D721Med (cell line): Measurements from ENCODE around the gene DNASE1.

Experiments used
- DNase-seq: peaks from one replicate; pipeline ENCODE4 v3.0.0; 2011; ENCODE audit warnings: low spot score; ENCODE audit not compliant: insufficient read length
- FAIRE-seq: peaks from 2 replicates; lab custom pipeline; 2011; peaks lifted over from hg19 to GRCh38; lab: Jason Lieb, UNC
- CTCF ChIP-seq: IDR thresholded peaks from 2 replicates; pipeline ENCODE4 v1.5.1; 2012; ENCODE audit warnings: mild to moderate bottlenecking, control low read depth; ENCODE audit not compliant: insufficient read depth; ENCODE audit errors: missing control alignments

Gene DNASE1

DNA sequence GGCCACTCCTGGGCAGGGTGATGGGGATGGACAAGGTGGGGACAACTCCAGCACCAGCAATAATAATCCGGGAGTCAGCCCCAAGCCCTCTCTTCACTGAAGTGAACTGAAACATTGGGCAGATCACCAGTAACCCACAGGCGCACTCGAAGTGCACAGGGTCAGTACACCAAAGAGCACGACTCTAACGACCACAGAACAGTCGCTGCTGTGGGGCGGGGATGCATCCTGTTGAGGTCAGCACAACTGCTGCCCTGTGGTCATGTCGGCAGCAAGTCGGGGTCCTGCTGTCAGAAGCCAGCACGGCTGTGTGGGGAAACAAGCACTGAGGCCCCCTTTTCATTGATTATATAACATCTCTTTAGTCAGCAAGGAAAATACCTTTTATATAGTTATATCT lies 14.6 kb downstream of the DNASE1 start:
- no peak for DNase-seq
- TF ChIP-seq CTCF, result no peak
- no peak for FAIRE-seq

- FAIRE-seq, result no peak
- no peak for DNase-seq
- no peak for TF ChIP-seq CTCF
Observed at GRCh38 chr16:3670711-3671110, 16.2 kb downstream of the DNASE1 start.

- no peak for DNase-seq
- no peak for FAIRE-seq
- no peak for TF ChIP-seq CTCF
Observed at GRCh38 chr16:3671424-3671823, 16.9 kb downstream of the DNASE1 start.

DNA sequence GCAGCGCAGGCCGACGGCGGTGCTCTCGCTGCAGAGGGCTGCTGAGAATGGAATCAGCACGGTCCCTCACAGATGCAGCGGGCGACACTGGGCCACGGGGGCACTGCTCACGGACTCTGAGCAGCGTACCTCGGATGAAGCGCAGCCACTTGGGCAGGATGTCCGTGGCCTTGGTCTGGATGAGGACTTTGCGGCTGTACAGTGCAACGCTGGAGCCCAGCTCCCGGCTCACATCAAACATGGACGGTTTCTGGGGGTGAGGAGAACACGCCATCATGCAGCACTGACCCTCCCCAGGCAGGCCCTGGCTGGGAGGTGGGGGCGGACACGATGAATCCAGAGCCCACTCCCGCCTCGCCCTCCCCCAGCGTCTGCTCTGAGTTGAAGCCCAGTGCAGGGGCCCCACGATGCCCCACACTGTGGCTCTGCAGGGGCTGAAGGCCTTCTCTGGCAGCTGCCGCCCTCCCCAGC lies 18.1 kb downstream of the DNASE1 start:
- FAIRE-seq (no peak), DNase-seq (no peak)
- TF ChIP-seq CTCF, result no peak

DNA sequence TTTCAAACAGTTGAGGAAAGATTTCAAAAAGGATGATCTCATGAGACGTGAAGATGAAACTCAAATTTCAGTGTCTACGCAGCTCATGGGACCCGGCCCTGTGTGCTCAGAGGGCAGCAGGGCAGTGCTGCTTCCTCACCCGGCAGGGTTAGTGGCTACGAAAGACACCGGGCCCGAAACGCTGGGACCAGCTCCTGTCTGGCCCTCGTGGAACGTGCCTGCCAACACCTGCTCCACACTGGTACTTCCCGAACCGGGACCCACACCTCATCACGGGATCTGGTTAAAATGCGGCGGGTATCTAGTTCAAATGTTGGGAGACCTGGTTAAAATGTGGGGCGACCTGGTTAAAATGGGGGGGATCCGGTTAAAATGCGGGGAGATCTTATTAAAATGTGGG lies 18.7 kb downstream of the DNASE1 start:
- no peak for FAIRE-seq
- no peak for TF ChIP-seq CTCF
- no peak for DNase-seq

DNA sequence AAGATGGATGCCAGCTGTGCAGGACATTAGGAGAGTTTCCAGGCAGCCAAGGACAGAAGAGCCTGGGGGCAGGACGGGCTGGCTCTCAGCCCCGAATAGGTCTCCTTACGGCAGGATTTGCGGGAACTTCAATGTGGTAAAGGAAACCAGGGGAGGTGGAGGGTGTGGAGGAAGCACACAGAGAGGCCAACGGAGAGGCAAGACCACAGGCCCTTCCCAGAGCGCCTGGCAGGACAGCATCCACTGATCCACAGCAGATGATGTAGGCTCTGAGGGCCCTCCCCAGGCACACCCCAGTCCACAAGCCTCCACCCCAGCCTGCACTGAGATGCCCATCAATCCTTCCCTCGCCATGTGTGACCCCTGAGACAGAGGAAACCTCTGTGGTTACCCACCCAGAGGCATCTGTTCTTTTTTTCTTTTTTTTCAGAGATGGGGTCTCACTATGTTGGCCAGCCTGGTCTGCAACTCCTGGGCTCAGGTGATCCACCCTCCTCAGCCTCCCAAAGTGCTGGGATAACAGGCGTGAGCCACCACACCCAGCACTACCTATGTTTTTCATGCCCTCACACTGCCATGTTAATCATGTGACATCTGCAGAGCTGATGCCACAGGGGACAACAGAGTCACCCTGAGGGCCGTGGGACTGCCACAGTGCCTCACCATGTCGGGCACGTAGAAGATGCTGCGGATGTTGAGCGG lies 19.3 kb downstream of the DNASE1 start:
- TF ChIP-seq CTCF, result no peak
- FAIRE-seq (no peak), DNase-seq (no peak)

DNA sequence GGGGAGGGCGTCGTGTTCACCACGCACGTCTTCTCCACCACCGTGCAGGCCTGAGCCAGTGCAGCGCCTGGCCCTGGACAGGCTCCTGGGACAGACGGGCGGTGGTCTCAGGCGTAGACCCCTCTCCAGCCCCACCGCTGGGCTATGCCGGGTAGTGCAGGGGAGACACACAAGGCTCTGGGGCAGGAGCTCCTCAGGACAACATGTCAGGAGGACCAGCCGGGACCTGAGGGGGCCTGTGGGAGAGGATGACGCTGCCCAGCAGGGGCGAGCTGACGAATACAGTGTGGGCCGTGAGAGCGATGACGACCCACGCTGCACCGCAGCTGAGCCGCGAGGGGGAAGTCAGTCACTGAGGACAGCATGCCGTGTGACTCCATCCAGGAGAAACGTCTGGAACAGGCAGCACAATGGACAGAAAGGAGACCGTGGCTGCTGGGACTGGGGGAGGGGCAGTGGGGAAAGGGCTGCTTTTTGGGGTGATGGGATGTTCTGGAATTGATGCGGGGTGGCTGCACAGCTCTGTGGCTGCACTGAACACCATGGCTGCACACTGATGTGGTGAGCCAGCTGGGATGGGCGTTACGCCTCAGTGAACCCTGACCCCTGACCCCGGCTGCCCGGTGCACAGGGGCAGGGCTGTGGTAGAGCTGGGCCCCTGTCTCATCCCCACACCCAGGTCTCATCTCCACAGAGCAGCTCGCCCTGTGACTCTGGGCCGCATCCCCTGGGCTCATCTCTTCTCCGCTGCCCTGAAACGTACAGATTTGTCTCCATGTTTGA lies 20.2 kb downstream of the DNASE1 start:
- DNase-seq (no peak), FAIRE-seq (no peak)
- TF ChIP-seq CTCF, result no peak
